ENCODE measurements around the gene FMNL2.
"Not testable (repeated sequence)": the region's sequence is repeated elsewhere in the genome, so short reads cannot be mapped to it uniquely, and the experiment has no call there.

Gene FMNL2

GRCh38 chr2:152335016-152335725 is at the start of gene FMNL2:
Gene FMNL2 (plus strand): TSS chr2:152335174.
- DNase-seq (ENCODE audit: low read depth in 4 of 4, low spot score in 1 of 4) = peak in 2 of 4 experiments; percentile 21 to 52

- no peak for DNase-seq (ENCODE audit: low read depth in 4 of 4, low spot score in 1 of 4)
Observed at GRCh38 chr2:152292991-152293390, 42.0 kb upstream of the FMNL2 start.

- DNase-seq (ENCODE audit: low read depth in 4 of 4, low spot score in 1 of 4) = no peak
Observed at GRCh38 chr2:152297715-152298114, 37.3 kb upstream of the FMNL2 start.

GRCh38 chr2:152298754-152299153 is 36.2 kb upstream of the FMNL2 start:
- DNase-seq (ENCODE audit: low read depth in 4 of 4, low spot score in 1 of 4) = no peak

GRCh38 chr2:152301131-152301530 is 33.8 kb upstream of the FMNL2 start:
- no peak for DNase-seq (ENCODE audit: low read depth in 4 of 4, low spot score in 1 of 4)

GRCh38 chr2:152303951-152304350 is 31.0 kb upstream of the FMNL2 start:
- DNase-seq (ENCODE audit: low read depth in 4 of 4, low spot score in 1 of 4) = no peak

GRCh38 chr2:152304836-152305235 is 30.1 kb upstream of the FMNL2 start:
- no peak for DNase-seq (ENCODE audit: low read depth in 4 of 4, low spot score in 1 of 4)

GRCh38 chr2:152307863-152308262 is 27.1 kb upstream of the FMNL2 start:
- no peak for DNase-seq (ENCODE audit: low read depth in 4 of 4, low spot score in 1 of 4)

GRCh38 chr2:152309352-152310214 is 25.4 kb upstream of the FMNL2 start:
- DNase-seq (ENCODE audit: low read depth in 4 of 4, low spot score in 1 of 4) = no peak

GRCh38 chr2:152319822-152320570 is 15.0 kb upstream of the FMNL2 start:
- no peak for DNase-seq (ENCODE audit: low read depth in 4 of 4, low spot score in 1 of 4)

- no peak for DNase-seq (ENCODE audit: low read depth in 4 of 4, low spot score in 1 of 4)
Observed at GRCh38 chr2:152320814-152321213, 14.2 kb upstream of the FMNL2 start.

GRCh38 chr2:152322222-152322621 is 12.8 kb upstream of the FMNL2 start:
- DNase-seq (ENCODE audit: low read depth in 4 of 4, low spot score in 1 of 4) = no peak

GRCh38 chr2:152325126-152325525 is 9.8 kb upstream of the FMNL2 start:
- not testable (repeated sequence) for DNase-seq (ENCODE audit: low read depth in 4 of 4, low spot score in 1 of 4)

- no peak for DNase-seq (ENCODE audit: low read depth in 4 of 4, low spot score in 1 of 4)
Observed at GRCh38 chr2:152326710-152327109, 8.3 kb upstream of the FMNL2 start.

GRCh38 chr2:152328013-152328412 is 7.0 kb upstream of the FMNL2 start:
- DNase-seq (ENCODE audit: low read depth in 4 of 4, low spot score in 1 of 4) = no peak

- no peak for DNase-seq (ENCODE audit: low read depth in 4 of 4, low spot score in 1 of 4)
Observed at GRCh38 chr2:152330235-152330866, 4.6 kb upstream of the FMNL2 start.

- DNase-seq (ENCODE audit: low read depth in 4 of 4, low spot score in 1 of 4) = no peak
Observed at GRCh38 chr2:152334701-152335015, 316 bp upstream of the FMNL2 start.

GRCh38 chr2:152335726-152336118 is 748 bp downstream of the FMNL2 start:
- peak in 1 of 4 experiments; percentile 23 for DNase-seq (ENCODE audit: low read depth in 4 of 4, low spot score in 1 of 4)

GRCh38 chr2:152336119-152336853 is 1.3 kb downstream of the FMNL2 start:
- no peak for DNase-seq (ENCODE audit: low read depth in 4 of 4, low spot score in 1 of 4)

- DNase-seq (ENCODE audit: low read depth in 4 of 4, low spot score in 1 of 4) = no peak
Observed at GRCh38 chr2:152336854-152337510, 2.0 kb downstream of the FMNL2 start.

Measured in stimulated activated CD4-positive, alpha-beta T cell treated with anti-CD3 and anti-CD28 coated beads, Interleukin-1b, Interleukin-23, amount 100 ng/mL, for 24 hours (primary cell).